ENCODE measurements around the gene SH3GL1. TPM values are rescaled to one million over a fixed set of nuclear protein-coding genes. Genes with fewer than 3 reads are reported as not detected.
"Not testable (repeated sequence)": the region's sequence is repeated elsewhere in the genome, so short reads cannot be mapped to it uniquely, and the experiment has no call there.

The SH3GL1 gene
- total RNA-seq, 1 donor from 2014 or later = 56.9 TPM

DNA sequence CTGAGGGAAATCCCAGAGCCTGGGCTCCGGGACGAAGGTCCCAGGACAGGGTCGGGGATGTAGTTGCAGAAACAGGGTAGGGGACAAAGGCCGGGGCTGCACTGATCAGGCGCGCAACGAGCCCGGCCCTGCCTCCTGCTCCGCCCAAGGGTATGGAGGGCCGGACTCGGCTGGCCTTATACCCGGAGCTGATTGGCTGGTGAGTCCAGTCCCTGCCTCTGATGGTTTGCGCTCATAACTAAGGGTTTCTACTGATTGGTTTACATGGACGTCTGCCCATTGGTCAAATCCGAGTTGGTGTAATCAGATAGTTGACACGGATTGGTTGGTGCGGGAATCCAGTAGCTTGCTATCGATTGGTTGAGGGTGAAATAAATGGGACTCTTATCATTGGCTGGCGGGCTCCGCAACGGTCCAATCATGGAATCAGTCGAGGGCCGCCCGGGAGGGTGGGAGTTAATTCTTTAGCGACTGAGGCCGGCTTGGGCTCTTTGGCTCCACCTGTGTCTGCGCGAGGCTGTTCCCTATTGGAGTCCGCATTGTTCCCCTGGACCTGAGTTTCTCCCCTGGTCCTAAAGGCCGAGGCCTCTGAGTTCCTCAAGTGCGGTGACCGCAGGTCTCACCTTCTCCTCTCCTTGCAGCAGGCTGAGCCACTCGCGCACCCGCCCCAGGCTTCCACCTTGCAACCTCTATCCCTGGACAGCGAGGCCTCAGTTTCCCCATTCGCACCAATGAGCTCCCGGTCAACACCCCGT, 57.6 kb downstream of the SH3GL1 start:
- peak; percentile 99 for DNase-seq (ENCODE audit: low spot score)

DNA sequence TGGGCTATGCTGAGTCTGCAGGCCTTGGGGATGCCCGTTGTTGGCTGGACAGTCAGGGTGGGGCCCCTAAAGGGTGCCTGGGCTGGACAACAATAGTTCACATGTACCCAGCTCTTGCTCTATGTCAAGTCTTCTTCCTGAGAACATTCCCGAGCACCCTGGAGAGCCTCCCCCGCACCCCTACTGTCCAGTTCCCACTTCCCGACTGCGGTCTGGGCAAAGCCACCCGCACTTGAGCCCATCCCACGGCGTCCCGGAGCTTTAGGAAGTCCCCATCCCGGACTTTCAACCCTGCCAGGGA, 58.1 kb downstream of the SH3GL1 start:
- DNase-seq (ENCODE audit: low spot score) = no peak

DNA sequence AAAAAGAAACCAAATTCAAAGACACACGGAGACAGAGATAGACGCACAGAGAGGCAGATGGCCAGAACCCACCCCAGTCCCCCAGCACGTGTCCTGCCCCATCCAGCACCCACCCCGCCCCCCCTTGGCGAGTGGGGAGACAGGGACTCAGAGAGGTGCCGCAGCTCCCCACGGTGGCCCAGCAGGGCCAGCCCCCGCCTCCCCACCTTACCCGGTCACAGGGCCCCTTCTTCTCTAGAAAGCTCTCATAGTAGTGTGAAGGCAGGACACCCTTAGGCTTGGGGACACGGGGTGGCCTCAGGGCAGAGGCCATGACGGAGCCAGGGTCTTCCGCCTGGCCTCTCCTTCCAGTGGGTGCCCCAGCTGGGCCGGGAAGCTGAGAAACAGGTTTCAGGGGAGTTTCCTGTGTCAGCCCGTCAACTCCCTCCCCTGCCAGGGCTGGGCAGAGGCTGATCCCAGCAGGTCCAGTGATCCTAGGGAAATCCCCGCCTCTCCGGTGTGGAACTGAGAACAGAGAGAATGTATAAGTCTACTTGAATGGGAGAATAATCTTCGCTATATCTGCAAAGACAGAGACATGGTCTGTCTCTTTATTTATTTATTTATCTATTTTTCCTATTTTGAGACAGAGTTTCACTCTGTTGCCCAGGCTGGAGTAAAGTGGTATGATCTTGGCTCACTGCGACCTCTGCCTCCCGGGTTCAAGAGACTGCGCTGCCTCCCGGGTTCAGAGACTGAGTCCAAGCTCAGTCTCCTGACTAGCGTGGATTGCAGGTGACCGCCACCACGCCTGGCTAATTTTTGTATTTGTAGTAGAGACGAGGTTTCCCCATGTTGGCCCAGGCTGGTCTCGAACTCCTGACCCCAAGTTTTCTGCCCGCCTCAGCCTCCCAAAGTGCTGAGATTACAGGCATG, 61.6 kb downstream of the SH3GL1 start, which contains the start of gene STAP2:
STAP2 (minus strand) TSS at position 387 of the 915 bp plus-strand sequence; CDS start at position 313, 74 bp downstream.
- peak; percentile 58 for DNase-seq (ENCODE audit: low spot score)

DNA sequence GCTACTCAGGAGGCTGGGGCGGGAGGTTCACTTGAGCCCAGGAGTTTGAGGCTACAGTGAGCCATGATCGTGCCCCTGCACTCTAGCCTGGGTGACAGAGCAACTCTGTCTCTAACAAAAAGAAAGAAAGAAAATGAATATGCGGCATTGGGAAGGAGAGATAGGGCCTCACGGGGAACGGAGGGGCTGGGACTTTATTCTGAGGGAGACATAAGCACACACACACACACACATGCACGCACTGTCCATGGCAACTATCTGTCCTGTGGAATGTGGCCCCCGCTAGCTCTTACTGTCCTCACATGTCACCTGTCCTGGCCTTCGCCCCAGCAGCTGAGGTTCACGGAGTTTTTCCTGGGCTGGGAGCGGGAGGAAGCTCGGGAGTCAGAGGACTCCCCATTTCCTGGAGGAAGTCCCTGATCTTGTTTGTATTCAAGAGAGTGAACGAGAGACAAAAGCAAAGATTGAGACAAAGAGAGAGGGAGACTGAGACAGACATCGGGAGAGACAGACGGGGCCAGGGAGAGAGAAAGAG, 62.4 kb downstream of the SH3GL1 start:
- no peak for DNase-seq (ENCODE audit: low spot score)

DNA sequence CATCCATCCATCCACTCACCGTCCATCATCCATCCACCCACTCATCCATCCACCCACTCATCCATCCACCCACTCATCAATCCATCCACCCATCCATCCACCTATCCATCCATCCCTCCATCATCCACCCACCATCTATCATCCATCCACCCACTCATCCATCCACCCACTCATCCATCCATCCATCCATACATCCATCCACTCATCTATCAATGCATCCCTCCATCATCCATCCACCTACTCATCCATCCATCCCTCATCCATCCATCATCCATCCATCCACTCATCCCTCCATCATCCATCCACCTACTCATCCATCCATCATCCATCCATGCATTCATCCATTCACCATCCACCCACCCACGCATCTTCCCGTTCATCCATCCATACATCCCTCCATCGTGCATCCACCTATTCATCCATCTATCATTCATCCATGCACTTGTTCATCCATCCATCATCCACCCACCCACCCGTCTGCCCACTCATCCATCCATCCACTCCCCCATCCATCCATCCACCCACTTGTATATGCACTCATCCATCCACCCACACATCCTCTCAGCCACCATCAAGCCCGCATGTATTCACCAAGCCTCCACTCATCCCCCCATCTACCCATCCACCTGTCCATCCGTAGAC, 65.3 kb downstream of the SH3GL1 start:
- DNase-seq (ENCODE audit: low spot score) = no peak

DNA sequence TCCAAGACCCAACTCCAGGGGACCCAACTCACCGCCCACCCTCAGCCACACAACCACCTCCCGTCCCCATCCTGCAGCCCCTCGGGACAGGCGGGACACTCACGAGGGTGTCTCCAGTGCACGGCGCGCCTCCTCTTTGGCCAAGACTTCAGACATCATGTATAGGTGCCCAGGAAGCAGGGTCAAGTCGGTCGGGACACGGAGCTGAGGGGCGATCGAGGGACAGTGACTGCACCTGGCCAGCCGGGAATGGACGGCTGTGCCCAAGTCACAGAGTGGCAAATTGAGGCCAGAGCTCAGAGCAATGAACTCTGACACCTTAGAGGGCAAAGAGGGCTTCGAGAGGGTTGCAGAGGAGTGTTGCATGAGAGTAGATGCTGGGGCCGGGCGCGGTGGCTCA, 70.5 kb downstream of the SH3GL1 start:
- no peak for DNase-seq (ENCODE audit: low spot score)

DNA sequence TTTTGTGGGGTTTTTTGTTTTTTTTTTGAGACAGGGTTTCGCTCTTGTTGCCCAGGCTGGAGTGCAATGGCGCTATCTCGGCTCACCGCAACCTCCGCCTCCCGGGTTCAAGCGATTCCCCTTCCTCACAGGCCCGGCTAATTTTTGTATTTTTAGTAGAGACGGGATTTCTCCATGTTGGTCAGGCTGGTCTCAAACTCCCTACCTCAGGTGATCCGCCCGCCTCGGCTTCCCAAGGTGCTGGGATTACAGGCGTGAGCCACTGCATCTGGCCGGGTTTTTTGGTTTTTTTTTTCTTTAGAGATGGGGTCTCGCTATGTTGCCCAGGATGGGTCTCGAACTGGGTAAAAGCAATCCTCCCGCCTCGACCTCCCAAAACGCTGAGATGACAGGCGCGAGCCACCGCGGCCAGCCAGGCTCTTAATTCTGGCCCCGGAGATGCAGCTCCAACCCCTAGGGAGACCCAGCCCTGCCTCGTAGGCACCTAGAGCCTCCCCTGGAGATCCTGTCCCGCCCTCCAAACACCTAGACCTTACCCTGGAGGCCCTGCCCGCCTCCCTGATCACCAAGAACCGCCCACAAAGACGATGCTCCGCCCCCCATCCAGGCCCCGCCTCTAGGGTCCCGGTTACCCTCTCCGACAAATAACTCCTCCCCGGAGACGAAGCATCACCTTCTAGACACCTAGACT, 71.2 kb downstream of the SH3GL1 start:
- not testable (repeated sequence) for DNase-seq (ENCODE audit: low spot score)

DNA sequence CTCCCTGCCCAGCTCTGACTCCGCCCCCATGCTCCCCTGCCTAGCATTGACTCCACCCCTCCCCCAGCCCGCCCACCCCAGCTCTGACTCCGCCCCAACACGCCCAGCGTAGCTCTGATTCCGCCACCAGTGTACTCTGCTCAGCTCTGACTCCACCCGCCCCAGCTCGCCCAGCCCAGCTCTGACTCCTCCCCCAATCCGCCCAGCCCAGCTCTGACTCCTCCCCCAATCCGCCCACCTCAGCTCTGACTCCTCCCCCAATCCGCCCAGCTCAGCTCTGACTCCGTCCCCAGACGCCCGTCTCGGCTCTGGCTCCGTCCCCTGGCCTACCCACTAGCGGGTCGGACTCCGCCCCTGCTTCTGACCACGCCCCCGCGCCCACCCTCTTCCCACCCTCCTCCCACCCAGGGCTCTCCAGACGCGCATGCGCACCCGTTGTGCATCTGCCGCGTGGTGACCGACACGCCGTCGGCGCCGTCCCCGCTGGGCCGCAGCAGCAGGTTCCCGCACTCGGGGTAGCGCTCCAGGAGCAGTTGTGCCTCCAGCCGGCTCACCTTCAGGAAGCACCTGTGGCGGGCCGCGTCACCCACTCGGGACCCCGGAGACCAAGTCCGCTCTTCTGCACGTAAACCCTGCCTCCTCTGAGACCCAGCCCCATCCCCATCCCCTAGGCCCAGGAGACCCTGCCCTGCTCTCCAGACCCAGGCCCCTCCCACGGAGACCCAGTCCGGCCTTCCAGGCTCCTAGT, 71.9 kb downstream of the SH3GL1 start:
- peak; percentile 97 for DNase-seq (ENCODE audit: low spot score)

DNA sequence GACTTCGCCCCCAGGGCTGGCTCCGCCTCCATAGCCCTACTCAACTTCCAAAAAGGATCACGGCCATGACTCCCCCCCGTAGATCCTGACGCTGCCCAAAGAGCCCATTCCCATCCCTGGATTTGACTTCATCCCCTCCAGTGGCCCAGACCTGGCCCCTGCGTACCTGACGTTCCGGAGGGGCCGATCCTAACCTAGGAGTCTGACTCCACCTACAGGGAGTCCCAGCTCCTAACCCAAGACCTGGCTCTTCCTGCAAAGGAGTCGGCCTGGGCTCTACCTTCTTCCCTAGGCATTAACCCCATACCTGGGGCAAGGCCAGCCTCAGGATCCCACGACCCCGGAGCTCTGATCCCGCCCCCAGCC, 72.5 kb downstream of the SH3GL1 start:
- no peak for DNase-seq (ENCODE audit: low spot score)

DNA sequence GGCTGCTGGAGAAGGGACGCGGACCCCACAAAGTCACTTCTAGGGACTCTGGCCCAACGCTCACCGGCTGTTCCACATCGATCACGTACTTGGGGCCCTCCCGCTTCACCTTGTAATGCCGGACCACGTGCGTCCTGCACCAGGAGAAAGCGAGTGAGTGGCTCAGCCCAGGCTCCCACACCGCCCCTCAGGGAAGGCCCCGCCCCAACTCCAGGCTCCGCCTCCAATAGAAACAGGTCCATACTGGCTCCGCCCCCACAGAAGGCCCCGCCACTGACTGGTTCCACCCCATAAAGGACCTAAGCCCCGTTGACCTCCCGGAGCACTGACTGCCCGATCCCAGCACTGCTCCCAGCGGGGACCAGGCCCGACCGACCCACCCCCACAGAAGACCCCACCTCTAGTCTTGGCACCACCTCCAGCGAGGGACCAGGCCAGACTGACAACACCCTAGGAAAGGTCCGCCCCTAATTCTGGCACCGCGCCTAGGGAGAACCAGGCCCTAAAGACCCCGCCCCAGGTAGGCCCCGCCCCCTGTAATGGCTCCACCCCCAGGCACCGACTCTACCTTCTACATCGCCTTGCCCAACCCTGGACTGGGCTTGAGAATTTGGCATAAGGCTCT, 73.0 kb downstream of the SH3GL1 start:
- peak; percentile 78 for DNase-seq (ENCODE audit: low spot score)

DNA sequence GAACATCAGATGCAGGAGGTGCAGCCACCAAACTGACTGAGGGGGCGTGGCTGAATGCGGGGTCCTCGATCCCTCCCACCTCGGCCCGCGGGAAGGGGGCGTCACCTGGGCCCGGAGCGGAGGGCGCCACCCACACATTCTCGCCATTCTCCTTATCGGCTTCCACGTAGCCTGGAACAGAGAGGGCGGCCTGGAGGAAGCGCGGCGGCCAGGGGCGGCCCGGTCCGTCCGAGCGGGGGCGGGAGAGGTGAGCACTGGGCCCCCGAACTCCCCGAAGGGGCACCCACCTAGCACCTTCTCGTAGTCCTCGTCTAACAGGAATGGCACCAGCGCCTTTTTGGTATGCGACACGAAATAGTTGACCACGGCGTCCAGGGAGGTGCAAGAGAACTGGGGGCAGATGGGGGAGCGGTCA, 73.5 kb downstream of the SH3GL1 start:
- DNase-seq (ENCODE audit: low spot score) = no peak

DNA sequence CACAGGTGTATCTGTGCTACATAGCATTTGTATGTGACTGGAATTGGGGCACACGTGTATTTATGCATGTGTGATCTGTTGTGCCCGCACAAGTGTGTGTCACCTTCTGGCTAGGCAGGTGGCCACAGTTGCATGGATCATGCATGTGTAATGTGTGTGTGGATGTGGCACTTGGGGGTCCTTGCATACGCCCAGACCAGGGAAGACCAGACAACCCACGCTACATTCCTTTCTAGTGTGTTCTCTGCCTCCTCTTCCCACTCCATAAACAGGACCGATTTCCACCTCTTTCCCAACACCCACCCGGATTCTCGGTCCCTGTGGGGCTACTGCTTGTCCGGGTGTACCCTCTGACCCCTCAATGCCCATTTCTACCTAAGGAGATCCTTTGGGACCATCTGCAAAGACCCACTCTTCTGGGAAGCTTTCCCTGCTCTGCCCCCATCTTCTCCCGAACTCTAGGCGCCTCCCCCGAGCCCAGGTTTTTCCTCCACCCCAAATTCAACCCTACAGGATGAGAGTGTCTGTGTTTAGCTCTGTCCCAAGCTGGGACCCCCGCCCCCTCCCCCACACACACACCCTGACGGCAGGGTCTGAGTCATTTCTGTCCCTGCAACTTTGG, 74.0 kb downstream of the SH3GL1 start:
- DNase-seq (ENCODE audit: low spot score) = no peak

DNA sequence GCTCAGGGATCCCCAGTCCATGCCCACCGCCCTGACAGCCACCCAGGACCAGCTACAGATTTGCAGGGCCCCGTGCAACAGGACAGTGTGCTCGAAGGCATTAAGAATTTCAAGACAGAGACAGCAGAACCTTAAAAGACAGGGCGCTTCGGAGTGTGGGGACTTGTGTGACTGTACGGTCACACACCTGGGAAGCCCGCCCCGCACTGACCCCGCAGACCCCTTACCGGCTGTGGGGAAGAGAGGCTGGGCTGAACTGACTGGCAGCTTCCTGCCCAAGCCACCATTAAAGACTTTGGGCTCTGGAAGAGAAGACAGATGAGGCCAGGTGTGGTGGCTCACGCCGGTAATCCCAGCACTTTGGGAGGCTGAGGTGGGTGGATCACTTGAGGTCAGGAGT, 76.1 kb downstream of the SH3GL1 start:
- no peak for DNase-seq (ENCODE audit: low spot score)

DNA sequence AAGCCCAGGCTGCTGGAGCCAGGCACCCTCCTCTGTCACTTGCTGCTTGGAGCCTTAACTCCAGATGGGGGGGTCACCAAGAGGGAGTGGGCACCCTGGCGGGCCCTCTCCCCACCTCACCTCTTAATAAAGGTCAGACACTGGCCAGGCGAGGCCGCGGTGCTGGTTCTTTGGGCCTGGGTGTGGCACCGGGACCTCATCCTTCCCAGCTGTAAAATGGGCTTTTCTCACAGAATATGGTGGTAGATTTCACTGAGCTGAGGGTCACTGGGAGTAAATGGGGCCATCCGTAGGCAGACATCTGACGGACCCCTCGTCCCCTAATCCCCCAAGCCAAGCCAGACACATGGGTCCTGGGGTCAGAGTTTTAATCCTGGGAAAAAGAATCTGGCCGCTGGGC, 76.7 kb downstream of the SH3GL1 start:
- DNase-seq (ENCODE audit: low spot score) = no peak

DNA sequence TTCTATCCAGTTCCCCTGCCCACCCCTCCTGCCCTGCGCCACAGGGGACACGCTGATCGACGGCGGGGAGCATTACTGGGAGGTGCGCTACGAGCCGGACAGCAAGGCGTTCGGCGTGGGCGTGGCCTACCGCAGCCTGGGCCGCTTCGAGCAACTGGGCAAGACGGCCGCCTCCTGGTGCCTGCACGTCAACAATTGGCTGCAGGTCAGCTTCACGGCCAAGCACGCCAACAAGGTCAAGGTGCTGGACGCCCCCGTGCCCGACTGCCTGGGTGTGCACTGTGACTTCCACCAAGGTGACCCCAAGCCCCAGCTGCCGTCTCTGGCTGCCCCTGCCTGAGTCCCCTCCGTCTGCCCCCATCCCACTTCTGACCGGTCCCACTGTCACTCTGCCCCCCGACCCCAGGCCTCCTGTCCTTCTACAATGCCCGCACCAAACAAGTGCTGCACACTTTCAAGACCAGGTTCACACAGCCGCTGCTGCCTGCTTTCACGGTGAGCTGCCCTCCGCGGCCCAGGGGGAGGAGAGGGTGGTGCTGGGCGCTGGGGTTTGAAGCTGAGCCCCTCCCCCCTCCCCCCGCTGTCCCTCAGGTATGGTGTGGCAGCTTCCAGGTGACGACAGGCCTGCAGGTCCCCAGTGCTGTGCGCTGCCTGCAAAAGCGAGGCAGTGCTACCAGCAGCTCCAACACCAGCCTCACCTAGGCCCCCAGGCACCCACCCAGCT, 77.2 kb downstream of the SH3GL1 start:
- no peak for DNase-seq (ENCODE audit: low spot score)

DNA sequence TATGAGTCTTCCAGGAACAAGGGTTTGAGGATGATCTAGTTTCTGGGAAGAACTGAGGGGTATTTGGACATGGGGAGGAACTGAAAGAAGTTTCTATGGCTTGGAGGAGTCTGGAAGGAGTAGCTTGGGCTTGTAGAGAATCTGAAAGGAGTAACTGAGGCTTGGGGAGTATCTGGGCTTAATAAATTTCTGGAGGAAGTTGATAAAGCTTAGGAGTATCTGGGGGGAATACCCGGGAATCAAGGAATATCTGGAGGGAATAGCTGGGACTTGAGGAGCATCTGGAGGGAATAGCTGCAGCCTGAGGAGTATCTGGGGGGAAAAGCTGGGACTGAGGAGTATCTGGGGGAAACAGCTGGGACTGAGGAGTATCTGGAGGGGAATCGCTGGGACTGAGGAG, 79.9 kb downstream of the SH3GL1 start:
- DNase-seq (ENCODE audit: low spot score) = no peak

DNA sequence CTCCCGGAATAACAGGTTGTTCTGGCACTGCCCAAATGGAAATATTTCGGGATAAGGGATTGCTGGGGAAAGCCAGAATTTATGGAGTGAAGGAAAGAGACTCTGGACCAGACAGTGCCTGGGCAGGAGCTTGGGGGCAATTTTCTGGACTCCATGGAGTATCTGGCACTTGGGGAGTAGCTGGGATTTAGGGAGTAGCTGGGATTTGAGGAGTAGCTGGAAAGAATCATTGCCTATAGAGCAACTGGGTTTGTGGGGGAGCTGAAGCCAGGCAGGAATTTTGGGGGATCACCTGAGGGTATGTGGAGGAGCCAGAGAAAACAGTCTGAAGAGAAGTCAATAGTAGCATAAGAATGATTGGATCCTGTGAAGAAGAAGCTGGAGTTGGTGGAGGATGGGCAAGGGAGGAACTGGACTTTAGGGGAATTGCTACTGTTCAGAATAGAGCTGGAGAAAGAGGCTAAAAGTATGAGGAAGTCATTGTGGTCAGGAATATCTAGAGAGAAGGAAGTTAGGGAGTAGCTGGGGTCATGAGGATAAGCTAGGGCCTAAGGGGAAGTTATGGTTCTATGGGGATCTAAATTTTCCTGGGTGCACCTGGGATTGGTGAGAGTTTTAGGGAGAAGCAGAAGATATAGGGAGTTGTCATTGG, 81.2 kb downstream of the SH3GL1 start:
- DNase-seq (ENCODE audit: low spot score) = no peak

DNA sequence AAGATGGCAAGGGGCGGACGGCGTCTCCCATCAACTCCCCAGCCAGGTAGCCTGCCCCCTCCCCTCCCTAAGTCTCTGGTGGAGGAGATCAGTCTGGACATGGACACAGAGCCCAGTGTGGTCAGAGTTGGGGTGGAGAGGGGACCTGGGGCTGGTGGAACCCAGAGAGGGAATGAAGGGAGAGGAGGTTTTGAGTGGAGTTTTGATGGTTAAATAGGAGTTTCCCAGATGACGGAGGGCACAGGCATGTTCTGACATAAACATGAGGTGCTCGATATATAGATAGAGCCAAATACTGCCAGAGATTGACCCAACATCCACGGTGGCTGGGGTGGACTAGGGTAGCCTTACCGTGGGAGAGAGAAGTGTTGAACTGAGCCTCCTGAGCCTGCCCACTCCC, 81.9 kb downstream of the SH3GL1 start:
- no peak for DNase-seq (ENCODE audit: low spot score)

DNA sequence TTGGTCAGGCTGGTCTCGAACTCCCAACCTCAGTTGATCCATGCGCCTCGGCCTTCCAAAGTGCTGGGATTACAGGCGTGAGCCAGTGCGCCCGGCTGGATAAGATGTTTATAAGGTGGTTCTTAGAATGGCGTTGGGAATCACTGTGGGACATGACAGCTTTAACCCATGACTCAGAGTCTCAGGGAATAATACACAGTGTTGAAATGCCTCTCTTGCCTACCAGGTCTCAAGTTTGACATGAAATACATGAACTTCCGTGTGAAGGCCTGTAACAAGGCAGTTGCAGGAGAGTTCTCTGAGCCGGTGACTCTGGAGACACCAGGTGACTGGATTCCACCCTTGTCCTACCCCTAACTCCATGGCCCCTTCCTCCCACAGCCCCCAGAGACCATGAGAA, 83.4 kb downstream of the SH3GL1 start:
- DNase-seq (ENCODE audit: low spot score) = no peak
